ENCODE results near the gene HOXB4. TPM values are rescaled to one million over a fixed set of nuclear protein-coding genes. Genes with fewer than 3 reads are reported as not detected.

Gene HOXB4
- total and polyA plus RNA-seq, 10 of the 15 experiments (the other 5 are each of a cell fraction or from before 2014, with no cell fraction given) = 0.35 to 5.8 (median 3.0) TPM

DNA sequence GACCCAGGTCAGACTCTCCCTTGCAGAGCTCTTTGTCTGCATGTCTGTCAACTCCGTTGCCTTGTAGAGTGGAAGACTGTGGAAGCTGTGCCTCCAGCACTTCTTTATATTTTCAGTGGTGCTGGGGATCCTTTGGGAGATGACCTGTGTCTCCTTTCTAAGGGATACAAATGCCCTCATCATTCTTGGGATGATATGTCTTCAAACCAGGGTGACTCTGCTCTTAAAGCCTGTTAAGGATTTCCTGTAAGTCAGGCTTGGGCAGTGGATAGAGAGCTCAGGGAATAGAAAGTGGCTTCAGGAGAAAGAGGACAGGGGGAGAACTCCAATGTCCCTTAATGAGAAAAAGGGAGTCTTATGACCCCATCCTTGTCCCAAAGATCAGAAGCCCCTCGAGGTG, 10.4 kb upstream of the HOXB4 start:
- in situ Hi-C loops (cut with MboI) (no loop called here), intact Hi-C loops (cut with micrococcal nuclease; ENCODE audit: unreplicated experiment) (no loop called here)
- ATAC-seq (no peak), DNase-seq (ENCODE audit: low read depth, low spot score) (no peak), FAIRE-seq (no peak)
- WGBS (ENCODE audit: insufficient coverage, insufficient replicate concordance, low lambda C conversion rate, missing lambda C conversion rate) = 44% methylated on average over 2 of the region's 2 CpGs
- SMC1A ChIA-PET (ENCODE audit: uncharacterized antibody, unreplicated experiment) = interaction anchor here (0.6 to 3.0 kb wide), 13 partner anchors 11 to 753 kb away, joined by 3 to 23 read pairs (median 4); no protein-coding TSS in a partner anchor
- BruUV-seq (replicated peaks) = no TSS peak
- H3K27me3 ChIP-seq (replicated peaks in 1 of 2; ENCODE audit: control insufficient read depth in 2 of 2, insufficient read depth in 2 of 2, low read length in 1 of 2) = peaks cover 0 to 8% of the 10 kb centered on the region in 2 experiments; a peak in 3 of 4 replicates
- CTCF ChIA-PET = interaction anchor here (1.0 to 3.3 kb wide), 13 partner anchors 12 to 329 kb away, joined by 3 to 22 read pairs (median 4); no protein-coding TSS in a partner anchor
- POLR2A ChIA-PET = interaction anchor here (0.6 to 1.1 kb wide), 2 partner anchors 88 to 504 kb away, joined by 3 to 7 read pairs; no protein-coding TSS in a partner anchor
- no peaks in the 10 kb centered on the region for H3K36me3 ChIP-seq (ENCODE audit: control insufficient read depth in 2 of 2, insufficient read depth in 2 of 2, low read length in 1 of 2)
- H2AFZ ChIP-seq (ENCODE audit: control insufficient read depth, low read depth, low read length) = no peak overlapping the region
- no peaks in the 10 kb centered on the region for H4K20me1 ChIP-seq (ENCODE audit: control insufficient read depth, insufficient read depth)
- no peak overlapping the region for H3K27ac ChIP-seq (ENCODE audit: control insufficient read depth, insufficient read depth)
- no peaks in the 10 kb centered on the region for H3K9me3 ChIP-seq (replicated peaks; ENCODE audit: control insufficient read depth, insufficient read depth, low read length)
- H3K9ac ChIP-seq (ENCODE audit: control insufficient read depth, insufficient read depth, low read length) = no peak overlapping the region
- no peak overlapping the region for H3K4me3 ChIP-seq
- RAD21 ChIA-PET (ENCODE audit: unreplicated experiment) = interaction anchor here (0.9 to 2.6 kb wide), 11 partner anchors 24 to 508 kb away, joined by 3 to 13 read pairs (median 6); no protein-coding TSS in a partner anchor
- no peaks in the 10 kb centered on the region for H3K79me2 ChIP-seq (ENCODE audit: control insufficient read depth, insufficient read depth, low read length)
- no peaks in the 10 kb centered on the region for H3K4me1 ChIP-seq (ENCODE audit: control insufficient read depth, insufficient read depth, low read length)
- no peak overlapping the region for H3K4me2 ChIP-seq (ENCODE audit: control insufficient read depth, insufficient read depth)
- TF ChIP-seq ZZZ3 (IDR thresholded peaks at IDR 0.05; ENCODE audit: control insufficient read depth, insufficient read length, low read depth) = no peak
- TF ChIP-seq, protein P1, sequence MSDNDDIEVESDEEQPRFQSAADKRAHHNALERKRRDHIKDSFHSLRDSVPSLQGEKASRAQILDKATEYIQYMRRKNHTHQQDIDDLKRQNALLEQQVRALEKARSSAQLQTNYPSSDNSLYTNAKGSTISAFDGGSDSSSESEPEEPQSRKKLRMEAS (IDR thresholded peaks at IDR 0.05; ENCODE audit: low read depth, low read length) = no peak
- no peak for TF ChIP-seq ETV6 (conservative IDR thresholded peaks at IDR 0.05 in 1 of 2, IDR thresholded peaks at IDR 0.05 in 1 of 2; ENCODE audit: borderline replicate concordance in 1 of 2, low read depth in 1 of 2)
- TF ChIP-seq SUZ12 (IDR thresholded peaks at IDR 0.05; ENCODE audit: unreplicated experiment) = no peak
- TF ChIP-seq, protein P2, sequence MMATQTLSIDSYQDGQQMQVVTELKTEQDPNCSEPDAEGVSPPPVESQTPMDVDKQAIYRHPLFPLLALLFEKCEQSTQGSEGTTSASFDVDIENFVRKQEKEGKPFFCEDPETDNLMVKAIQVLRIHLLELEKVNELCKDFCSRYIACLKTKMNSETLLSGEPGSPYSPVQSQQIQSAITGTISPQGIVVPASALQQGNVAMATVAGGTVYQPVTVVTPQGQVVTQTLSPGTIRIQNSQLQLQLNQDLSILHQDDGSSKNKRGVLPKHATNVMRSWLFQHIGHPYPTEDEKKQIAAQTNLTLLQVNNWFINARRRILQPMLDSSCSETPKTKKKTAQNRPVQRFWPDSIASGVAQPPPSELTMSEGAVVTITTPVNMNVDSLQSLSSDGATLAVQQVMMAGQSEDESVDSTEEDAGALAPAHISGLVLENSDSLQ (IDR thresholded peaks at IDR 0.05) = no peak
- no peak for TF ChIP-seq MEF2B (IDR thresholded peaks at IDR 0.05; ENCODE audit: partially characterized antibody, poor library complexity, severe bottlenecking)
- TF ChIP-seq, protein P3, sequence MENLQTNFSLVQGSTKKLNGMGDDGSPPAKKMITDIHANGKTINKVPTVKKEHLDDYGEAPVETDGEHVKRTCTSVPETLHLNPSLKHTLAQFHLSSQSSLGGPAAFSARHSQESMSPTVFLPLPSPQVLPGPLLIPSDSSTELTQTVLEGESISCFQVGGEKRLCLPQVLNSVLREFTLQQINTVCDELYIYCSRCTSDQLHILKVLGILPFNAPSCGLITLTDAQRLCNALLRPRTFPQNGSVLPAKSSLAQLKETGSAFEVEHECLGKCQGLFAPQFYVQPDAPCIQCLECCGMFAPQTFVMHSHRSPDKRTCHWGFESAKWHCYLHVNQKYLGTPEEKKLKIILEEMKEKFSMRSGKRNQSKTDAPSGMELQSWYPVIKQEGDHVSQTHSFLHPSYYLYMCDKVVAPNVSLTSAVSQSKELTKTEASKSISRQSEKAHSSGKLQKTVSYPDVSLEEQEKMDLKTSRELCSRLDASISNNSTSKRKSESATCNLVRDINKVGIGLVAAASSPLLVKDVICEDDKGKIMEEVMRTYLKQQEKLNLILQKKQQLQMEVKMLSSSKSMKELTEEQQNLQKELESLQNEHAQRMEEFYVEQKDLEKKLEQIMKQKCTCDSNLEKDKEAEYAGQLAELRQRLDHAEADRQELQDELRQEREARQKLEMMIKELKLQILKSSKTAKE (IDR thresholded peaks at IDR 0.05; ENCODE audit: low read depth, poor library complexity, severe bottlenecking) = no peak
- TF ChIP-seq, protein P4, sequence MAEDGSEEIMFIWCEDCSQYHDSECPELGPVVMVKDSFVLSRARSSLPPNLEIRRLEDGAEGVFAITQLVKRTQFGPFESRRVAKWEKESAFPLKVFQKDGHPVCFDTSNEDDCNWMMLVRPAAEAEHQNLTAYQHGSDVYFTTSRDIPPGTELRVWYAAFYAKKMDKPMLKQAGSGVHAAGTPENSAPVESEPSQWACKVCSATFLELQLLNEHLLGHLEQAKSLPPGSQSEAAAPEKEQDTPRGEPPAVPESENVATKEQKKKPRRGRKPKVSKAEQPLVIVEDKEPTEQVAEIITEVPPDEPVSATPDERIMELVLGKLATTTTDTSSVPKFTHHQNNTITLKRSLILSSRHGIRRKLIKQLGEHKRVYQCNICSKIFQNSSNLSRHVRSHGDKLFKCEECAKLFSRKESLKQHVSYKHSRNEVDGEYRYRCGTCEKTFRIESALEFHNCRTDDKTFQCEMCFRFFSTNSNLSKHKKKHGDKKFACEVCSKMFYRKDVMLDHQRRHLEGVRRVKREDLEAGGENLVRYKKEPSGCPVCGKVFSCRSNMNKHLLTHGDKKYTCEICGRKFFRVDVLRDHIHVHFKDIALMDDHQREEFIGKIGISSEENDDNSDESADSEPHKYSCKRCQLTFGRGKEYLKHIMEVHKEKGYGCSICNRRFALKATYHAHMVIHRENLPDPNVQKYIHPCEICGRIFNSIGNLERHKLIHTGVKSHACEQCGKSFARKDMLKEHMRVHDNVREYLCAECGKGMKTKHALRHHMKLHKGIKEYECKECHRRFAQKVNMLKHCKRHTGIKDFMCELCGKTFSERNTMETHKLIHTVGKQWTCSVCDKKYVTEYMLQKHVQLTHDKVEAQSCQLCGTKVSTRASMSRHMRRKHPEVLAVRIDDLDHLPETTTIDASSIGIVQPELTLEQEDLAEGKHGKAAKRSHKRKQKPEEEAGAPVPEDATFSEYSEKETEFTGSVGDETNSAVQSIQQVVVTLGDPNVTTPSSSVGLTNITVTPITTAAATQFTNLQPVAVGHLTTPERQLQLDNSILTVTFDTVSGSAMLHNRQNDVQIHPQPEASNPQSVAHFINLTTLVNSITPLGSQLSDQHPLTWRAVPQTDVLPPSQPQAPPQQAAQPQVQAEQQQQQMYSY (CRISPR knock-in tag; IDR thresholded peaks at IDR 0.05) = no peak
- TF ChIP-seq, protein P5, sequence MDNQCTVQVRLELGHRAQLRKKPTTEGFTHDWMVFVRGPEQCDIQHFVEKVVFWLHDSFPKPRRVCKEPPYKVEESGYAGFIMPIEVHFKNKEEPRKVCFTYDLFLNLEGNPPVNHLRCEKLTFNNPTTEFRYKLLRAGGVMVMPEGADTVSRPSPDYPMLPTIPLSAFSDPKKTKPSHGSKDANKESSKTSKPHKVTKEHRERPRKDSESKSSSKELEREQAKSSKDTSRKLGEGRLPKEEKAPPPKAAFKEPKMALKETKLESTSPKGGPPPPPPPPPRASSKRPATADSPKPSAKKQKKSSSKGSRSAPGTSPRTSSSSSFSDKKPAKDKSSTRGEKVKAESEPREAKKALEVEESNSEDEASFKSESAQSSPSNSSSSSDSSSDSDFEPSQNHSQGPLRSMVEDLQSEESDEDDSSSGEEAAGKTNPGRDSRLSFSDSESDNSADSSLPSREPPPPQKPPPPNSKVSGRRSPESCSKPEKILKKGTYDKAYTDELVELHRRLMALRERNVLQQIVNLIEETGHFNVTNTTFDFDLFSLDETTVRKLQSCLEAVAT (IDR thresholded peaks at IDR 0.05) = no peak

Data from GM12878 (cell line).